HG03354 (cell line): ENCODE results near the gene SETD2.
"Not testable (repeated sequence)": the region's sequence is repeated elsewhere in the genome, so short reads cannot be mapped to it uniquely, and the experiment has no call there.

Experiments
- ATAC-seq: cut with Tn5 transposase; IDR thresholded peaks from one replicate; pipeline ENCODE4 v1.9.1; 2021; ENCODE audit warnings: mild to moderate bottlenecking; ENCODE audit not compliant: unreplicated experiment, poor library complexity, severe bottlenecking

Gene SETD2

DNA sequence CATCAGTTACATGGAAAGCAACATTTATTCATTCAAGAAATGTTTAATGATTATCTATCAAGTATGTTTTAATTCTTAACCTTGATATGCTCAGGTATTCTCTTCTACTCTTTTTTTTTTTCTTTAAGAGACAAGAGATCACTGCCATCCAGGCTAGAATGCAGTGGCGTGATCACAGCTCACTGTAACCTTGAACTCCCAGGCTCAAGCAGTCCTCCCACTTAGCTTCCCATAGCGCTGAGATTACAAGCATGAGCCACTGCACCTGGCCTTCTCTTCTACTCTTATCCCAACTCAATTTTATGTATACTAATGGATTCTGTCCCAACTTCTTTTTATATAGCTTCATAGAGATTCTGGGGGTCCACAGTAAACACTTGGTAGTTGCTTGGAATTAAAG, 50.9 kb downstream of the SETD2 start:
- ATAC-seq = no peak

- ATAC-seq = no peak
Measured at GRCh38 chr3:47109393-47109792, 54.5 kb downstream of the SETD2 start.

DNA sequence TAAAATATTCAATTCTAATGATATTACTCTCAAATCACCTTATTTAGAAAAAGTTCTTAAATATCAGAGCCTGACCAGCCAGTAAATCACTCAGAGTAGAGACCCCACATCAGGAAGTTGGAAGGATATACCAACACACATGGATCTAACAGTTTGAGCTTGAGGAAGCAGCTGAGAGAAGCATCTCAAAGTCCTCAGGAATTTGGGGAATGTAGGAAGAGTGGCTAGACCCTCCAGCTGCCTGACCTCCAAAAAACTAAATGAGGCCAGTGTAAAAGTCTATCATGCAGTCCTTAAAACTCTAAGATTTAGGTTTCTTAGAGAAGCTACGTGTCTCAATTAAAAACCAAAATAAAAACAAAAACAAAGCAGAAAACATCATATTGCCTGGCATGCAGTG, 55.4 kb downstream of the SETD2 start:
- ATAC-seq = no peak

DNA sequence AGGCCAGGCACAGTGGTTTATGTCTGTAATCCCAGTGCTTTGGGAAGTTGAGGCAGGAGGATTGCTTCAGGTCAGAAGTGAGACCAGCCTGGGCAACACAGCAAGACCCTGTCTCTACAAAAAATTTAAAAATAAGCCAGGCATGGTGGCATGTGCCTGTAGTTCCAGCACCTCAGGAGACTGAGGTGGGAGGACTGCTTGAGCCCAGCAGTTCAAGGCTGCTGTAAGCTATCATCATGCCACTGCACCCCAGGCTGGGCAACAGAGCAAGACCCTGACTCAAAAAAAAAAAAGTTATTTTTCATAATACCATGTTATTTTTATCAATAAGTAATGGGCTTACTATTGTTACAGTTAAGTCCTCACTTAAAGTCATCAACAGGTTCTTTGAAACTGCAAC, 59.7 kb downstream of the SETD2 start:
- no peak for ATAC-seq

DNA sequence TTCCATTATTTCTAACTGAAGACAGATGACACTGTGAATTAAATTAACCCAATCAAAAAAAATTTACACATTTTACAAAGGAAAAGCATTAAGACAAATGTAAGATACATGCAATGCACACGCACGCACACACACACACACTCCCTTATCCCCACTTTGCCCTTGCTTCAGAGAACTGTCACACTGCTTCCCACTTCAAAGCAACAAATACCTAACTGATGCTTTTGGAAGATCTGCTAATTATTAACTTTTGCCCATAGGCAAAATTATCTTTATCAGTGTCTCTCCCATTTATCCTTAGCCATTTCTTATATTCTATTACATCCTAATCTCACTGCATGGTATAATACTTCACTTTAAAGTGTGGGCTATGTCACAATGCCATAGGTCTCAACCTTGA, 60.3 kb downstream of the SETD2 start:
- ATAC-seq = no peak

DNA sequence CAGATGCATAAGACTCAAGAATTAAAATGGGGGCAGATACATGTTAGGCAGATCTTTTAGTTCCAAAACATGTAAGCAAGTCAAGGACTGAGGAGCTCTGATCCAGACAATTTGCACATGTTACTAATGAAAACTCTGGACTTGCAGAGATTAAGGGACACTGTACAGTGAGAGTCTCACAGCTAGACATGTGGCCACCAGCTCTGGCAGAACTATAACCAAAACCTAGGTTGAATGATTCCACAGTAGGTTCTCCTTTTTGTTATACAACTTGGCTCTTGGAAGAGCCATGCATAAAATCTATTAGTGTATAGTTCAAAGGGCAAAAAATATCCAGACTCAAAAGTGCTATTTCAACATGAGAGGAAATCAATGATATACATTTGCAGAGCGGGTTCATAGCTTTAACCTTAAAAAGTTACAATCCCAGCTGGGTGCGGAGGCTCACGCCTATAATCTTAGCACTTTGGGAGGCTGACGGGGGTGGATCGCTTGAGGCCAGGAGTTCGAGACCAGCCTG, 61.8 kb downstream of the SETD2 start:
- no peak for ATAC-seq

DNA sequence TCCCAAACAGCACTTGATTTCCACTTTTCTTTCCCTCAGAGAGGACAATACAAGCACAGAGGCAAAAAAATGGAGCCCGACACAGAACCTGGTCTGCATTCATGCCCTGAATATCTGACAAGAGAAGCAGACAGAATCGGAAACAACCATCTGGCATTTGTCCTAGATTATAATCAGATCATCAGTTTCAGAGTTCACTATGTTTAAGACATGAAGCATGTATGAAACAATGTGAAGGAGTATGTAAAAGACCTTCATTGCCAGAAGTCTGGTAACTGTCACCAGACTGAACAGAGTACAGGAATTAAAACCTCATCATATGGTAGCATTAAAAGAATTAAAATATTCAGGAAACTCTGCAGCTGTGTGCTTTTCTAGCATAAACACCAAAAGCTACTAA, 65.0 kb downstream of the SETD2 start:
- ATAC-seq = no peak

DNA sequence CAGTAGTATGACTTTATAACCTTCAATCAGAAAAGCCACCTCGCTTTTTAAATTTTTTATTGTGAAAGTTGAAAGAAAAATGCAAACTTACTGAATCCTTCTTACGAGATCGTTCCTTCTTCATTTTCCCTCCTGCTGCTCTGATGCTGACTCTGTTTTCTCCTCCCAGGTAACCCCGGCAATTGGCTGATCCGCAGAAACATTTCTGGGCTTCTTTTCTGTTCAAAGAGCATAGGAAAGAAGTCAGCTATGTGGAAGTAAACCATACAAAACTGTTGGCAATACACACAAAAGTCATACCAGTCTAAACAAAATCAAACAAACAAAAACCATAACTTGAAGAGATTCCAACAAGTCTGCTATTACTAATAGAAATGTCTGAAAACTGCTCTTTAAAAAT, 66.0 kb downstream of the SETD2 start:
- ATAC-seq = no peak

DNA sequence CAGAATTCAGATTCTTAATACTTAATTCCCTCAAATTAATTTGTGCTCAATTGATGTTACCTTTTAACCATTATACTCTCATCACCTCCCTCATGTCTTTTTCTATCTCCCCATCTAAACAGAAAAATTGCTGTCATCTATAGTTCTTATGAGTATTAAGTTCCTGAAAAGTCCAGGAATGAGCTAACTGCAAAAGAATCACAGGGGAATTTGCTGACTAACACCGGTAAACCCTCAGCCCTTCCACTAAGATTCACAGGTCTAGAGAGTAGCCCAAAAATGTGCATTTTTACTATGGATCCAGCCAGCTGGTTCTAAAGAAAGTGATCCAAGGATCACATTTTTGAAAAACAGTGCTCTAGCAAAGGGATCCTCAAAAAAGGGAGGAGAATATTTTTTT, 67.0 kb downstream of the SETD2 start:
- ATAC-seq = no peak

GRCh38 chr3:47092090-47092489, 71.8 kb downstream of the SETD2 start:
- no peak for ATAC-seq

DNA sequence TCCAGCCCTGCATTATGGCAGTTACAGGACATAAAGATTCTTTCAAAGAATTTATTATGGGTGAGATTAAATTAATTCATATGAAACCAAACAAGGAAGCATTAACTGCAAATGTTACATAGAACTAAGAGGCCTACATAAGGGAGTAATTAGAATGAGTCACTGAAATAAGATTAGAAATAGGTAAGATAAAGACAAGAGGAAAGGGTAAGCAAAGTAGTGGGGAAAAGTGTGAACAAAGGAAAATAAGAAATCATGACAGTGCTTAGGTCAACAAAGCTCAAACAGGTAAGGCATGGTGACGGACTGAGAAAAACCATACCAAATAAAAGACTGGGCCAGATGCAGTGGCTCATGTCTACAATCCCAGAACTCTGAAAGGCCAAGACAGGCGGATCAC, 74.3 kb downstream of the SETD2 start:
- no peak for ATAC-seq

DNA sequence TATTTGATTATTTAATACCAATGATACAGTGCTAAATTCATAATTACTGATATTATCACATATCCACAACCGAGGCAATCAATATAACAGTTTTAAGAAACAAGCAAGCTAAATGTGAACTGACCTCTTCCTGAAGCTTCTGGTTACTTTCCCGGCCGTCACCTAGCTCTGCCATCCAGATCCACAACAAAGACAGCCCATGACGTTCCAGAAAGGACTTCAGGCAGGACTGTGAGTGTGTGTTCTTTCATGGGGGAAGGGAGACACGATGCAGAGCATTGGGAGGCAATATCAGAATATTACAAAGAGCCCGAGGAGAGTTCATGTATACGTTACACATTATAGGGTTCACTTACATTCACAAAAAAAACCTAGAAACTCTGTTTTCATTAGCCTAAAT, 77.8 kb downstream of the SETD2 start:
- no peak for ATAC-seq

DNA sequence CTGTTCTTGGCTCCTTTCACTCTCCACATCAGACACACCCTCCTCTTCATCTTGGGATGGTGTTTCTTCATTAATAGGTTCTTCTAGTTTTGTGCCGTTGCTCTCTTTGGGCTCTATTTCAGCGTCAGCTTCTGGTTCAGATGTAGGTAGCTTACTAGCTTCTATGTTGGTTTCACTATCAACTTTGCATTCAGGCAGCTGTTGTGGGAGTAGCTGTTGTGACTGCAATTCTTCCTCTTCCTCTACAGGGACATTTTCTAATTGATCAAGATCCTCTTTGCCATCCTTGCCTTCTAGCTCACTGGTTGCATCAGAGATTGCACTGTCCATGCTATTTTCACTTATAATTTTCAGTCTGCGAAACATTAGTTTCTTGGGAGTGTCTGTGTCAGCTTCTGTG, 80.1 kb downstream of the SETD2 start:
- ATAC-seq = peak; percentile 48

DNA sequence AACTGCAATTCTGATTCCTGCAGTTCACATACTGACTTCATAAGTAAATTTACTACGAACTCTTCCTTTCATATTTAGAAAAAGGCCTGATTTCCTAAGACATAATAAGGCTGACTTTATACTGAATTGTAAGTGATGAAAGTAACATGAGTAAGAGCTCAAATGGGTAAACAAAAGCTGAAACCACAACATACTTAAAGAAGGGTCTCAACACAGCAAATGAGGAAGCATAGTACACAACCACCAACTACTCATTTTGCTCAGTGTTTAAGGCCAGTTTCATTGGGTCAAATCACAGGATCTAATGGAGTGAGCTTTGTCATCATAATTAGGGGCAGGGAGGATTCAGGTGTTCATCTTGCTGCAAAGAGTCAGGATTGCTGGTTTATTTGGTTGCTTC, 81.4 kb downstream of the SETD2 start:
- ATAC-seq = no peak

DNA sequence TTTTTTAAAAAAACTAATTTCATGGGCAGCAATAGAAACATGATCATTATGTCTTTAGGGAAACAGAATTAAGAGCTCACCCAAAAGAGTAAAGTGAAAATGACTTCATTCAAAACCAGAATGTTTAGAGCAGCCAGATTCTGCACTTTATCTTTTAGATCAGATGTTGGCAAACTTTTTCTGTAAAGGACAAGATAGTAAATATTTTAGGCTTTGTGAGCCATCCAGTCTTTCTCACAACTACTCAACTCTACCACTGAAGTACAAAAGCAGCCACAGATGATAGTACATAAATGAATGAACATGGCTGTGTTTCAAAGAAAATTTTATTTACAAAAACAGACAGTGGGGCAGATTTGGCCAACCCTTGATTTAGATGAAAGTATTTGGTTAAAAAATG, 84.5 kb downstream of the SETD2 start:
- ATAC-seq = no peak

DNA sequence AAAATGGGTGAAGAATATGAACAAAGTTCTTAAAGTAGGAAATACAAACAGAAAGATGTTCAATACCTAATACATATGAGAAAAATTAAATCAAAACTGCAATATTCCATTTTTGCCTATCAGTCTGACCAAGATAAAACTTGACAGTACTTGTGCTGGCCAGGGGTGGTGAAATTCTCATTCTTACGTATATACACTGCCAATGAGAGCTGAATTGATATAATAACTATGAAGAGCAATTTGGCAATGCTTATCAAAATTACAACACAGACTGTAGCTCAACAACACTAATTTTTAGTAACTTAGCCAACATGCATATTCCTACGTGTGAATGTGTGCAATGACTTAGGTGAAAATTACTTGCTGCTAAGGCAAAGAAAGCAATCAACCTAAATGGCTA, 90.2 kb downstream of the SETD2 start:
- ATAC-seq = no peak

- ATAC-seq = no peak
Measured at GRCh38 chr3:47070770-47071169, 93.1 kb downstream of the SETD2 start.

DNA sequence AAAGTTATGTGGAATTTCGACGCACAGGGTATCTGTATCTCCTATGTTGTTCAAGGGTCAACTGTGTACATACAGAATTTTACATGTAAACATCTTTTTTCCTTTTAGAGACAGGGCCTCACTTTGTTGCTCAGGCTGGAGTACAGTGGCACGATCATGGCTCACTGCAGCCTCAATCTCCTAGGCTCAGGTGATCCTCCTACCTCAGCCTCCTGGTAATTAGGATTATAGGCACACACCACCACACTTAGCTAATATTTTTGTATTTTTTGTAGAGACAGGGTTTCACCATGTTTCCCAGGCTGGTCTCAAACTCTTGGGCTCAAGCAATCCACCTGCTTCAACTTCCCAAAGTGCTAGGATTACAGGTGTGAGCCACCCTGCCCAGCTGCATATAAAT, 97.7 kb downstream of the SETD2 start:
- ATAC-seq = not testable (repeated sequence)

GRCh38 chr3:47065681-47066080, 98.2 kb downstream of the SETD2 start:
- ATAC-seq = no peak

GRCh38 chr3:47065058-47065457, 98.9 kb downstream of the SETD2 start:
- ATAC-seq = no peak

DNA sequence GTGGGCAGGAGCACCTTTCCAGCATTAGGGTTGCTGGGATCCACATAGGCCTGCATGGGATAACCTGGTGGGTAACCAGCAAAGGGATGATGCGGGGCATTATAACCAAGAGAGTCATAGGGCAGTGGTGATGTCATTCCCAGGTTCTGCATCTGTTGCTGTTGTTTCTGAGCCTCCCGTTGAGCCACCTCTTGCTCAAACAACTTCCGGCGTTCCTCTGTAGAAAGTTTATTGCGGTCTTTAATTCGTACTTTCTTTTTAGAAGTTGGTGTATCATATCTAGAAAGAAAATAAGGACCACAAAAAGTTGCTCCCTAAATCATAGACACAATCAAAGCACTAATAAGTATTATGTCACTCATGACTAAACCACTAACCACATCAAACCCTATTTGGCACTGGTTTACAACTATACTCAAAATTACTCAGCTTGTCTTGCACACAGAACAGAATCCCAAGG, 106.7 kb downstream of the SETD2 start:
- no peak for ATAC-seq

- no peak for ATAC-seq
Measured at GRCh38 chr3:47056705-47057104, 107.2 kb downstream of the SETD2 start.

GRCh38 chr3:47054412-47054811, 109.5 kb downstream of the SETD2 start:
- no peak for ATAC-seq
